HepG2 (cell line): ENCODE data around the gene GSTA1. TPM values are rescaled to one million over a fixed set of nuclear protein-coding genes. Genes with fewer than 3 reads are reported as not detected.

Experiments
- AHR ChIP-seq: IDR thresholded peaks from 2 replicates; pipeline ENCODE4 v1.6.1; 2018; ENCODE audit warnings: missing genetic modification reagents, missing compliant biosample characterization
- ATF1 ChIP-seq: IDR thresholded peaks from 2 replicates; pipeline ENCODE4 v1.6.1; 2016; ENCODE audit warnings: mild to moderate bottlenecking, control low read depth
- DDIT3 ChIP-seq: sonication (generic); formaldehyde crosslinking; IDR thresholded peaks from 2 replicates; pipeline ENCODE4 v1.4.0; 2020; ENCODE audit warnings: mild to moderate bottlenecking, missing genetic modification reagents
- EZH2 ChIP-seq: conservative IDR thresholded peaks from 2 replicates; pipeline ENCODE4 v1.6.1; 2012; ENCODE audit warnings: mild to moderate bottlenecking, low read depth, low read length, moderate library complexity
- PCBP2 ChIP-seq: fragments of 200-400 bp; formaldehyde crosslinking; optimal IDR thresholded peaks from 2 replicates; pipeline ENCODE3; 2018; ENCODE audit warnings: low read length, low read depth; ENCODE audit not compliant: poor library complexity, severe bottlenecking
- RAD21 ChIP-seq: fragments of 450-650 bp; formaldehyde crosslinking; IDR thresholded peaks from 2 replicates; pipeline ENCODE4 v1.5.0; 2020; ENCODE audit warnings: mild to moderate bottlenecking
- SNRNP70 ChIP-seq: fragments of 200-400 bp; formaldehyde crosslinking; IDR thresholded peaks from 2 replicates; pipeline ENCODE4 v1.6.1; 2017; ENCODE audit warnings: mild to moderate bottlenecking, low read depth, low read length, moderate library complexity
- STAG1 ChIP-seq: sonication (generic); formaldehyde crosslinking; IDR thresholded peaks from 2 replicates; pipeline ENCODE4 v1.4.0; 2020; ENCODE audit warnings: missing genetic modification reagents
- TFDP1 ChIP-seq: IDR thresholded peaks from 2 replicates; pipeline ENCODE4 v1.6.1; 2016; ENCODE audit warnings: missing compliant biosample characterization, missing genetic modification reagents, borderline replicate concordance
- THAP9 ChIP-seq: sonication (generic); formaldehyde crosslinking; IDR thresholded peaks from 2 replicates; pipeline ENCODE4; 2020; ENCODE audit warnings: missing genetic modification reagents, mild to moderate bottlenecking, borderline replicate concordance
- TOE1 ChIP-seq: sonication (generic); formaldehyde crosslinking; IDR thresholded peaks from 2 replicates; pipeline ENCODE4 v1.4.0; 2020; ENCODE audit warnings: mild to moderate bottlenecking, missing genetic modification reagents
- ZBTB39 ChIP-seq: sonication (generic); formaldehyde crosslinking; IDR thresholded peaks from 2 replicates; pipeline ENCODE4 v1.5.0; 2020; ENCODE audit warnings: missing genetic modification reagents
- ZNF263 ChIP-seq: sonication (generic); formaldehyde crosslinking; IDR thresholded peaks from 2 replicates; pipeline ENCODE4 v1.4.0; 2020; ENCODE audit warnings: missing genetic modification reagents
- ZNF430 ChIP-seq: sonication (generic); formaldehyde crosslinking; IDR thresholded peaks from 2 replicates; pipeline ENCODE4 v1.9.0; 2021; ENCODE audit warnings: mild to moderate bottlenecking, missing genetic modification reagents
- ZNF510 ChIP-seq: sonication (generic); formaldehyde crosslinking; IDR thresholded peaks from 2 replicates; pipeline ENCODE4 v1.4.0; 2020; ENCODE audit warnings: low read depth, mild to moderate bottlenecking, missing genetic modification reagents
- ZNF576 ChIP-seq: sonication (generic); formaldehyde crosslinking; IDR thresholded peaks from 2 replicates; pipeline ENCODE4 v1.4.0; 2020; ENCODE audit warnings: mild to moderate bottlenecking, missing genetic modification reagents
- ZNF720 ChIP-seq: sonication (generic); formaldehyde crosslinking; IDR thresholded peaks from 2 replicates; pipeline ENCODE4 v1.4.0; 2020; ENCODE audit warnings: missing genetic modification reagents
- ZNF740 ChIP-seq: sonication (generic); formaldehyde crosslinking; IDR thresholded peaks from 2 replicates; pipeline ENCODE4 v1.4.0; 2020; ENCODE audit warnings: missing genetic modification reagents
- ZNF775 ChIP-seq: sonication (generic); formaldehyde crosslinking; IDR thresholded peaks from 2 replicates; pipeline ENCODE4 v1.4.0; 2020; ENCODE audit warnings: missing genetic modification reagents, mild to moderate bottlenecking, moderate library complexity, borderline replicate concordance
- ZNF776 ChIP-seq: sonication (generic); formaldehyde crosslinking; IDR thresholded peaks from 2 replicates; pipeline ENCODE4 v1.4.0; 2020; ENCODE audit warnings: mild to moderate bottlenecking, missing genetic modification reagents
- ZNF781 ChIP-seq: sonication (generic); formaldehyde crosslinking; IDR thresholded peaks from 2 replicates; pipeline ENCODE4 v1.5.1; 2020; ENCODE audit warnings: borderline replicate concordance, mild to moderate bottlenecking, missing genetic modification reagents; ENCODE audit errors: not compliant biosample characterization
- polyA plus RNA-seq, 8 experiments: library from polyadenylated mRNA; depleted of rRNA in 3 of 8; stranded (reverse) in 7 of 8; unstranded in 1 of 8; fragments of >200 nt; fragmentation: Illumina TruSeq in 4 of 8; extraction: Trizol in 4 of 8; gene quantifications; 2 replicates each; pipeline versions ENCODE4 v1.2.1 to v1.2.3, GENCODE V29; 2011 to 2016; ENCODE audit warnings: low read depth in 4 of 8, missing spikeins in 1 of 8, mixed read lengths in 1 of 8; ENCODE audit not compliant: insufficient read depth in 1 of 8
- total RNA-seq, 5 experiments: library from RNA; depleted of rRNA; stranded (reverse); fragments of >200 nt; fragmentation: Illumina TruSeq; extraction: Trizol; gene quantifications; 2 replicates each; pipeline ENCODE4 v1.2.3, GENCODE V29; 2016; ENCODE audit warnings: low read depth in 1 of 5

The GSTA1 gene
- total and polyA plus RNA-seq, 2 of the 13 experiments (the other 11 are each of a cell fraction or from before 2014, with no cell fraction given), result 6.2 to 282 TPM

- TF ChIP-seq THAP9 (CRISPR knock-in tag) (peak; percentile 46; the same call in 1 of the 2 replicates), ZNF775 (CRISPR knock-in tag) (no peak), DDIT3 (no peak), ATF1 (CRISPR knock-in tag) (no peak), TOE1 (CRISPR knock-in tag) (0 out of 2 replicates have a peak, but pooled peaks have one; percentile 49), RAD21 (CRISPR knock-in tag) (peak; percentile 78), AHR (CRISPR knock-in tag) (peak; percentile 76; the same call in 1 of the 2 replicates), EZH2 (no peak), ZNF576 (CRISPR knock-in tag) (no peak), ZNF740 (no peak; the same call in 1 of the 2 replicates), SNRNP70 (no peak), STAG1 (peak; percentile 65), ZBTB39 (CRISPR knock-in tag) (no peak), ZNF510 (CRISPR knock-in tag) (no peak), PCBP2 (no peak), ZNF776 (CRISPR knock-in tag) (no peak), ZNF263 (CRISPR knock-in tag) (no peak), ZNF720 (CRISPR knock-in tag) (no peak), ZNF781 (CRISPR knock-in tag) (no peak), TFDP1 (CRISPR knock-in tag) (peak; percentile 37; the same call in 1 of the 2 replicates), ZNF430 (CRISPR knock-in tag) (no peak)
Observed at GRCh38 chr6:52815167-52816092, 11.8 kb upstream of the GSTA1 start (continued).
